Sigmoid colon (tissue), 7 donors: Measurements from ENCODE around the gene ZNF567. TPM values are rescaled to one million over a fixed set of nuclear protein-coding genes. Genes with fewer than 3 reads are reported as not detected.
"Not testable (repeated sequence)": the region's sequence is repeated elsewhere in the genome, so short reads cannot be mapped to it uniquely, and the experiment has no call there.

Experiments
- DNase-seq: peaks from one replicate; pipeline ENCODE4 v3.0.0-alpha.2; 2019
- H3K27ac ChIP-seq, 4 donors: fragments of 200-600 bp; sonication (generic); one replicate each; pipeline ENCODE4 v1.5.1; 2016 to 2019; ENCODE audit warnings: mild to moderate bottlenecking in 1 of 4
- H3K27me3 ChIP-seq, 3 donors: fragments of 200-600 bp; sonication (generic); one replicate each; pipeline ENCODE4 v1.5.1; 2019; ENCODE audit warnings: mild to moderate bottlenecking in 1 of 3
- H3K36me3 ChIP-seq, 4 donors: fragments of 200-600 bp; sonication (generic); one replicate each; pipeline ENCODE4 v1.5.1; 2016 to 2019
- H3K4me1 ChIP-seq, 4 donors: fragments of 200-600 bp; sonication (generic); one replicate each; pipeline ENCODE4 v1.5.1; 2017 to 2019
- H3K4me3 ChIP-seq, 4 donors: fragments of 200-600 bp; sonication (generic); one replicate each; pipeline ENCODE4 v1.5.1; 2017 to 2019; ENCODE audit warnings: mild to moderate bottlenecking in 2 of 4, moderate library complexity in 1 of 4
- H3K9me3 ChIP-seq, 4 donors: fragments of 200-600 bp in 3 of 4; sonication (generic) in 3 of 4; one replicate each; pipeline versions ENCODE4 v1.5.1 to v1.6.1; 2013 to 2019
- EP300 ChIP-seq, 4 donors: sonication (generic); formaldehyde crosslinking; IDR thresholded peaks; one replicate each; pipeline ENCODE4 v1.6.1; 2017; ENCODE audit warnings: antibody characterized with exemption in 4 of 4
- POLR2A ChIP-seq, 2 donors: fragments of 450-650 bp; IDR thresholded peaks; one replicate each; pipeline ENCODE4 v1.6.1; 2016; ENCODE audit warnings: antibody characterized with exemption in 2 of 2, mild to moderate bottlenecking in 2 of 2, moderate library complexity in 2 of 2
- POLR2AphosphoS5 ChIP-seq, 4 donors: sonication (generic); formaldehyde crosslinking; IDR thresholded peaks; one replicate each; pipeline ENCODE4 v1.6.1; 2017; ENCODE audit warnings: antibody characterized with exemption in 4 of 4
- WGBS, 2 donors: extraction: QIAGEN DNeasy Blood & Tissue Kit; methylation state at CpG; one replicate each; pipeline ENCODE4 v1.1.7; 2013; 5-methylcytosine and 5-hydroxymethylcytosine counted together
- intact Hi-C: fragments of 100-400 bp; cut with DNase I; formaldehyde crosslinking; loops from one replicate; pipeline ENCODE4 v1.15.1; 2023
- polyA plus RNA-seq, 3 donors: library from polyadenylated mRNA; stranded (reverse); fragments of 200-250 nt; gene quantifications; one replicate each; pipeline ENCODE4 v1.2.3, GENCODE V29; 2013
- total RNA-seq, 4 donors: library from RNA; depleted of rRNA; stranded (reverse); fragments of >200 nt; gene quantifications; one replicate each; pipeline ENCODE4 v1.1.0, GENCODE V29; 2016
- TF ChIP-seq, protein P1 (sequence below), 4 experiments: fragments of 450-650 bp in 3 of 4; fragments of 200-600 bp in 1 of 4; IDR thresholded peaks; one replicate each; pipeline ENCODE4 v1.5.1; 2016 to 2019; ENCODE audit warnings: antibody characterized with exemption in 4 of 4, mild to moderate bottlenecking in 3 of 4, moderate library complexity in 2 of 4
- donor health status: healthy with polysubstance abuse.
- donor health status: Bipolar disorder and iron deficiency.
- donor health status: healthy.

Gene ZNF567
- total and polyA plus RNA-seq, 7 donors: 1.2 to 13.9 (median 7.2) TPM

DNA sequence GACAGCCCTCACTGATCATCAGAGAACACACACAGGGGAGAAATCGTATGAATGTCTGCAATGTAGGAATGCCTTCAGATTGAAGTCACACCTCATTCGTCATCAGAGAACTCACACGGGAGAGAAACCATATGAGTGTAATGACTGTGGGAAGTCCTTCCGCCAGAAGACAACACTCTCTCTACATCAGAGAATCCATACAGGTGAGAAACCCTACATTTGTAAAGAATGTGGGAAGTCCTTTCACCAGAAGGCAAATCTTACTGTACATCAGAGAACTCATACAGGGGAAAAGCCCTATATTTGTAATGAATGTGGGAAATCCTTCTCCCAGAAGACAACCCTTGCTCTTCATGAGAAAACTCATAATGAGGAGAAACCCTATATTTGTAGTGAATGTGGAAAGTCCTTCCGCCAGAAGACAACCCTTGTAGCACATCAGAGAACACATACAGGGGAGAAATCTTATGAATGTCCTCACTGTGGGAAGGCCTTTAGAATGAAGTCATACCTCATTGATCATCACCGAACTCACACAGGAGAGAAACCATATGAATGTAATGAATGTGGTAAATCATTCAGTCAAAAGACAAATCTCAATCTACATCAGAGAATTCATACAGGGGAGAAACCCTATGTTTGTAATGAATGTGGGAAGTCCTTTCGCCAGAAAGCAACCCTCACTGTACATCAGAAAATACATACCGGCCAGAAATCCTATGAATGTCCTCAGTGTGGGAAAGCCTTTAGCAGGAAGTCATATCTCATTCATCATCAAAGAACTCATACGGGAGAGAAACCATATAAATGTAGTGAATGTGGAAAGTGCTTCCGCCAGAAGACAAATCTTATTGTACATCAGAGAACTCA lies 32.5 kb downstream of the ZNF567 start:
- Histone ChIP-seq H3K27me3 (no peaks in the 10 kb centered on the region), H3K9me3 (peaks cover 50 to 96% (median 78%) of the 10 kb centered on the region in 4 donors), H3K27ac (no peak overlapping the region), H3K36me3 (peaks cover 34 to 97% (median 63%) of the 10 kb centered on the region in 4 donors), H3K4me3 (no peak overlapping the region), H3K4me1 (no peaks in the 10 kb centered on the region)
- intact Hi-C loops: no loop called here
- 97 to 98% methylated on average over 10 of the region's 10 CpGs for WGBS, 2 donors
- no peak for DNase-seq
- TF ChIP-seq EP300 (IDR thresholded peaks at IDR 0.05): no peak
- no peak for TF ChIP-seq POLR2A (IDR thresholded peaks at IDR 0.05)
- TF ChIP-seq POLR2AphosphoS5 (IDR thresholded peaks at IDR 0.05): no peak
- TF ChIP-seq, protein P1, sequence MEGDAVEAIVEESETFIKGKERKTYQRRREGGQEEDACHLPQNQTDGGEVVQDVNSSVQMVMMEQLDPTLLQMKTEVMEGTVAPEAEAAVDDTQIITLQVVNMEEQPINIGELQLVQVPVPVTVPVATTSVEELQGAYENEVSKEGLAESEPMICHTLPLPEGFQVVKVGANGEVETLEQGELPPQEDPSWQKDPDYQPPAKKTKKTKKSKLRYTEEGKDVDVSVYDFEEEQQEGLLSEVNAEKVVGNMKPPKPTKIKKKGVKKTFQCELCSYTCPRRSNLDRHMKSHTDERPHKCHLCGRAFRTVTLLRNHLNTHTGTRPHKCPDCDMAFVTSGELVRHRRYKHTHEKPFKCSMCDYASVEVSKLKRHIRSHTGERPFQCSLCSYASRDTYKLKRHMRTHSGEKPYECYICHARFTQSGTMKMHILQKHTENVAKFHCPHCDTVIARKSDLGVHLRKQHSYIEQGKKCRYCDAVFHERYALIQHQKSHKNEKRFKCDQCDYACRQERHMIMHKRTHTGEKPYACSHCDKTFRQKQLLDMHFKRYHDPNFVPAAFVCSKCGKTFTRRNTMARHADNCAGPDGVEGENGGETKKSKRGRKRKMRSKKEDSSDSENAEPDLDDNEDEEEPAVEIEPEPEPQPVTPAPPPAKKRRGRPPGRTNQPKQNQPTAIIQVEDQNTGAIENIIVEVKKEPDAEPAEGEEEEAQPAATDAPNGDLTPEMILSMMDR (IDR thresholded peaks at IDR 0.05): no peak

DNA sequence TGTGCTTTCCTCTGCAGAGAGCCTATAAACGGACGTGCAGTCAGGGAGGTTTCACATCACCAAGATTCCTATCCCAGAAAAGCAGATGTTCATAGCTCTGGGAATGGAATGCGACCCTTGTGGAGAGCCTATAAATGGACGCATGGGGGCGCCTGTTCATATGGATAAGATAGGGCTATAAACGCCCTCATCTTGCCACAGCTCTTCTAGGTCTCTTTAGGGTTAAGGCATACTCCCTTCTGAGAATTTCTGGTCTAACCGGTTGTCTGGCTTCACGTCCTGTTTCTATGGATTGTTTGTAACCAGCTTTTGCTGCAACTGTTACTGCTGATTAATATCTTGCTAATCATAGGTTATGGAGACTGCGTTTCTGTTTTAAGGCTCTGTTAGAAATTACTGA lies 48.8 kb downstream of the ZNF567 start:
- DNase-seq, H3K27ac ChIP-seq, H3K4me1 ChIP-seq, H3K4me3 ChIP-seq, intact Hi-C loops, H3K27me3 ChIP-seq: not testable (repeated sequence)
- Histone ChIP-seq H3K36me3 (peaks cover 0 to 40% (median 5%) of the 10 kb centered on the region in 4 donors), H3K9me3 (peaks cover 15 to 81% (median 60%) of the 10 kb centered on the region in 4 donors)
- 73 to 81% methylated on average over 9 of the region's 9 CpGs for WGBS, 2 donors

DNA sequence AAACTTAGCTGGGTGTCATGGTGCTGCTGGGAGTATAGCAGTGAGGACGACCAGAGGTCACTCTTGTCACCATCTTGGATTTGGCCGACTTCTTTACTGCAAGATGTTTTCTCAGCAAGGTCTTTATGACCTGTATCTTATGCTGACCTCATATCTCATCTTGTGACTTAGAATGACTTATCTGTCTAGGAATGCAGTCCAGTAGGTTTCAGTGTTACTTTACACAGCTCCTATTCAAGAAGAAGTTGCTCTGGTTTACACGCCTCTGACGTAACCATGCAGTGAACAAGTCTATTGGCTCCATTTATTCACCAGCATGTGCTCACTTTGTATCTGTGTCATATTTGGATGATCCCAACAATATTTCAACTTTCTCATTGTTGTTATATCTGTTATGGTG lies 58.5 kb downstream of the ZNF567 start:
- DNase-seq: no peak
- Histone ChIP-seq H3K9me3 (peaks cover 63 to 94% (median 77%) of the 10 kb centered on the region in 4 donors), H3K4me3 (no peak overlapping the region), H3K36me3 (peaks cover 11 to 67% (median 41%) of the 10 kb centered on the region in 4 donors), H3K27me3 (no peaks in the 10 kb centered on the region), H3K27ac (no peak overlapping the region), H3K4me1 (no peaks in the 10 kb centered on the region)
- intact Hi-C loops: no loop called here
- 97 to 98% methylated on average over 4 of the region's 4 CpGs for WGBS, 2 donors
- TF ChIP-seq POLR2A (IDR thresholded peaks at IDR 0.05): no peak
- TF ChIP-seq POLR2AphosphoS5 (IDR thresholded peaks at IDR 0.05): no peak
- TF ChIP-seq EP300 (IDR thresholded peaks at IDR 0.05): no peak
- TF ChIP-seq, protein P1 (IDR thresholded peaks at IDR 0.05): no peak

DNA sequence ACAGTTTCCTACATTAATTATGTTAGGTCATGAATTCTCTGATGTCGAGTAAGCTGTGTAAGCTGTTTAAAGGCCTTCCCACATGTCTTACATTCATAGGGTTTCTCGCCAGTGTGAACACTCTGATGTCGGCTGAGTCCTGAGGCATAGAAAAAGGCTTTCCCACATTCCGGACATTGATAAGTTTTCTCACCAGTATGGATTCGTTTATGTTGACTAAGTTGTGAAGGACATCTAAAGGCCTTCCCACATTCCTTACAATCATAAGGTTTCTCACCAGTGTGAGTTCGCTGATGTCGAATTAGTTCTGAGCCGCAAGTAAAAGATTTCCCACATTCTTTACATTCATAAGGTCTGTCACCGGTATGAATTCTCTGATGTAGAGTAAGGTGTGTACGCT lies 60.3 kb downstream of the ZNF567 start:
- no peak overlapping the region for H3K27ac ChIP-seq
- no peak overlapping the region for H3K4me3 ChIP-seq
- no peak for TF ChIP-seq POLR2A (IDR thresholded peaks at IDR 0.05)
- no peak for TF ChIP-seq EP300 (IDR thresholded peaks at IDR 0.05)
- TF ChIP-seq POLR2AphosphoS5 (IDR thresholded peaks at IDR 0.05): no peak
- TF ChIP-seq, protein P1 (IDR thresholded peaks at IDR 0.05): no peak
- peaks cover 11 to 83% (median 48%) of the 10 kb centered on the region in 4 donors for H3K36me3 ChIP-seq
- peaks cover 67 to 96% (median 80%) of the 10 kb centered on the region in 4 donors for H3K9me3 ChIP-seq
- no peak for DNase-seq
- intact Hi-C loops: no loop called here
- 97 to 98% methylated on average over 10 of the region's 10 CpGs for WGBS, 2 donors
- no peaks in the 10 kb centered on the region for H3K27me3 ChIP-seq
- H3K4me1 ChIP-seq: no peaks in the 10 kb centered on the region

DNA sequence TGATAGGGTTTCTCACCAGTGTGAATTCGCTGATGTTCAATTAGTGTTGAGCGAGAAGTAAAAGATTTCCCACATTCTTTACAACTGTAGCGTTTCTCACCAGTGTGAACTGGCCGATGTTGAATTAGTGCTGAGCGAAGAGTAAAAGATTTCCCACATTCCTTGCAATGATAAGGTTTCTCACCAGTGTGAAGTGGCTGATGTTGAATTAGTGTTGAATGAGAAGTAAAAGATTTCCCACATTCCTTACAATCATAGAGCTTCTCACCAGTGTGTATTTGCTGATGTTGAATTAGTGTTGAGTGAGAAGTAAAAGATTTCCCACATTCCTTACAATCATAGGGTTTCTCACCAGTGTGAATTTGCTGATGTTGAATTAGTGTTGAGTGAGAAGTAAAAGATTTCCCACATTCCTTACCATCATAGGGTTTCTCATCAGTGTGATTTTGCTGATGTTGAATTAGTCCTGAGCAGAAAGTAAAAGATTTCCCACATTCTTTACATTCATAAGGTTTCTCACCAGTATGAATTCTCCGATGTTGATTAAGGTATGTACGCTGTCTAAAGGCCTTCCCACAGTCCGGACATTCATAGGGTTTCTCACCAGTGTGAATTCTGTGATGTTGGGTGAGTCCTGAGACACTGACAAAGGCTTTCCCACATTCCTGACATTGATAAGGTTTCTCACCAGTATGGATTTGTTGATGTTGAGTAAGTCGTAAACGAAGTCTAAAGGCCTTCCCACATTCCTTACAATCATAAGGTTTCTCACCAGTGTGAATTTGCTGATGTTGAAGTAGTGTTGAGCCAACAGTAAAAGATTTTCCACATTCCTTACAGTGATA lies 61.2 kb downstream of the ZNF567 start:
- WGBS, 2 donors: 98% methylated on average over 10 of the region's 10 CpGs
- Histone ChIP-seq H3K4me3 (no peak overlapping the region), H3K9me3 (peaks cover 70 to 95% (median 82%) of the 10 kb centered on the region in 4 donors), H3K36me3 (peaks cover 11 to 89% (median 47%) of the 10 kb centered on the region in 4 donors), H3K27ac (no peak overlapping the region), H3K27me3 (no peaks in the 10 kb centered on the region), H3K4me1 (no peaks in the 10 kb centered on the region)
- TF ChIP-seq POLR2AphosphoS5 (IDR thresholded peaks at IDR 0.05) (no peak), POLR2A (IDR thresholded peaks at IDR 0.05) (no peak)
- TF ChIP-seq, protein P1 (IDR thresholded peaks at IDR 0.05): no peak
- no peak for DNase-seq
- intact Hi-C loops: no loop called here

DNA sequence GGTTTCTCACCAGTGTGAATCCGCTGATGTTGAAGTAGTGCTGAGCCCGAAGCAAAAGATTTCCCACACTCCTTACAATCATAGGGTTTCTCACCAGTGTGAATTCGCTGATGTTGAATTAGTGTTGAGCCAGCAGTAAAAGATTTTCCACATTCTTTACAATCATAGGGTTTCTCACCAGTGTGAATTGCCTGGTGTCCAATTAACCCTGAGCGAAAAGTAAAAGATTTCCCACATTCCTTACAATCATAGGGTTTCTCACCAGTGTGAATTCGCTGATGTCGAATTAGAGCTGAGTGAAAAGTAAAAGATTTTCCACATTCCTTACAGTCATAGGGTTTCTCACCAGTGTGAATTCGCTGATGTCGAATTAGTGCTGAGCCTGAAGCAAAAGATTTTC lies 62.2 kb downstream of the ZNF567 start:
- H3K4me3 ChIP-seq, H3K4me1 ChIP-seq, DNase-seq, intact Hi-C loops, H3K27ac ChIP-seq, H3K27me3 ChIP-seq: not testable (repeated sequence)
- H3K36me3 ChIP-seq: peaks cover 11 to 96% (median 49%) of the 10 kb centered on the region in 4 donors
- peaks cover 72 to 95% (median 83%) of the 10 kb centered on the region in 4 donors for H3K9me3 ChIP-seq
- 96 to 99% methylated on average over 8 of the region's 8 CpGs for WGBS, 2 donors
